Right ventricle myocardium inferior (tissue), 1 donor: ENCODE measurements around the gene SOX9. TPM values are rescaled to one million over a fixed set of nuclear protein-coding genes. Genes with fewer than 3 reads are reported as not detected.

Experiments used
- ATAC-seq: fragments of 200-7000 bp; cut with Tn5 transposase; one replicate; pipeline ENCODE4 v1.9.1; 2020; ENCODE audit warnings: mild to moderate bottlenecking, moderate library complexity
- DNase-seq: peaks from one replicate; pipeline ENCODE4 v3.0.0; 2021; ENCODE audit errors: missing footprints
- intact Hi-C: fragments of 100-400 bp; cut with DNase I; formaldehyde crosslinking; loops from one replicate; pipeline ENCODE4 v1.11.0; 2022
- total RNA-seq: library from RNA; stranded (reverse); fragmentation: NEBNext Ultra II Directional; extraction: Animal tissue kit (Norgen Biotek cat#: 25700); gene quantifications from one replicate; pipeline ENCODE4 v1.2.1, GENCODE V29; 2021
- donor health status: DM: no; HTN: yes; CAD: no; lungs with severe emphysema.

The SOX9 gene
- total RNA-seq, 1 donor from 2014 or later, result 13.8 TPM

GRCh38 chr17:72171703-72172667 lies 51.2 kb downstream of the SOX9 start:
- no peak for DNase-seq
- intact Hi-C loops, result no loop called here
- ATAC-seq, result peak; percentile 75

- DNase-seq (no peak), ATAC-seq (peak; percentile 32)
- intact Hi-C loops, result no loop called here
These were observed 52.8 kb downstream of the SOX9 start for GRCh38 chr17:72173499-72174116.

- intact Hi-C loops, result no loop called here
- no peak for DNase-seq
- ATAC-seq, result no peak
These were observed 54.4 kb downstream of the SOX9 start for GRCh38 chr17:72175263-72175662.
